K562 (cell line): Measurements from ENCODE around the gene ANKRD2. TPM values are rescaled to one million over a fixed set of nuclear protein-coding genes. Genes with fewer than 3 reads are reported as not detected.

Source experiments
- ATF7 ChIP-seq: fragments of 450-650 bp; IDR thresholded peaks from 2 replicates; pipeline ENCODE4 v1.7.1; 2014; ENCODE audit warnings: mild to moderate bottlenecking, moderate library complexity
- HEY1 ChIP-seq: fragments of 250-450 bp; sonication (Bioruptor Pico); IDR thresholded peaks from 2 replicates; pipeline ENCODE4 v1.5.0; 2020; ENCODE audit warnings: mild to moderate bottlenecking, moderate library complexity, borderline replicate concordance
- MEF2A ChIP-seq: IDR thresholded peaks from 2 replicates; pipeline ENCODE4 v1.6.1; 2011; ENCODE audit warnings: low read depth, mild to moderate bottlenecking, low read length, moderate library complexity; ENCODE audit not compliant: control insufficient read depth
- PHTF2 ChIP-seq: fragments of 250-450 bp; sonication (Bioruptor Pico); IDR thresholded peaks from 2 replicates; pipeline ENCODE4 v1.5.0; 2021; ENCODE audit warnings: mild to moderate bottlenecking
- POLR3G ChIP-seq: IDR thresholded peaks from 2 replicates; pipeline ENCODE4 v1.6.1; 2011; ENCODE audit not compliant: insufficient read length, insufficient replicate concordance; ENCODE audit errors: extremely low read depth
- RBM14 ChIP-seq: fragments of 200-400 bp; formaldehyde crosslinking; IDR thresholded peaks from 2 replicates; pipeline ENCODE4 v1.6.1; 2018; ENCODE audit warnings: low read depth, mild to moderate bottlenecking, low read length, moderate library complexity, borderline replicate concordance; ENCODE audit not compliant: insufficient read depth
- TRIM28 ChIP-seq: fragments of 450-650 bp; IDR thresholded peaks from 2 replicates; pipeline ENCODE4 v1.6.1; 2017
- U2AF2 ChIP-seq: fragments of 200-400 bp; formaldehyde crosslinking; optimal IDR thresholded peaks from 2 replicates; pipeline ENCODE3; 2017; ENCODE audit warnings: low read depth, mild to moderate bottlenecking, low read length
- ZNF551 ChIP-seq: fragments of 250-450 bp; sonication (Bioruptor Pico); IDR thresholded peaks from 2 replicates; pipeline ENCODE4 v1.5.0; 2021; ENCODE audit warnings: mild to moderate bottlenecking, moderate library complexity
- polyA plus RNA-seq, 8 experiments: library from polyadenylated mRNA; depleted of rRNA in 4 of 8; stranded (reverse) in 5 of 8; unstranded in 3 of 8; fragments of >200 nt; fragmentation: Nextera tagmentation in 2 of 8; fragmentation: Illumina TruSeq in 1 of 8; extraction: Ambion mirVana in 2 of 8; extraction: Trizol in 1 of 8; gene quantifications; 2 replicates each; pipeline versions ENCODE4 v1.2.1 to v1.2.3, GENCODE V29; 2011 to 2014; ENCODE audit warnings: inconsistent platforms in 1 of 8, missing spikeins in 1 of 8
- total RNA-seq, 7 experiments: library from RNA; depleted of rRNA in 6 of 7; stranded (reverse); fragments of >200 nt in 6 of 7; fragmentation: Illumina TruSeq in 2 of 7; extraction: Trizol in 2 of 7; gene quantifications; 2 replicates each; pipeline versions ENCODE4 v1.2.1 to v1.2.3, GENCODE V29; 2011 to 2021; ENCODE audit warnings: low replicate concordance in 1 of 7
- TF ChIP-seq, protein P1 (sequence below): IDR thresholded peaks from 3 replicates; pipeline ENCODE4 v1.6.1; 2011; ENCODE audit warnings: borderline replicate concordance, mild to moderate bottlenecking; ENCODE audit not compliant: insufficient read length, insufficient read depth
- TF ChIP-seq, protein P2 (sequence below): fragments of 450-650 bp; formaldehyde crosslinking; IDR thresholded peaks from 2 replicates; pipeline ENCODE4 v1.4.0; 2022; ENCODE audit warnings: missing genetic modification characterization
- TF ChIP-seq, protein P3 (sequence below): fragments of 450-650 bp; formaldehyde crosslinking; IDR thresholded peaks from 2 replicates; pipeline ENCODE4 v1.4.0; 2020; ENCODE audit warnings: mild to moderate bottlenecking, moderate library complexity
- TF ChIP-seq, protein P4 (sequence below): fragments of 250-450 bp; sonication (Bioruptor Pico); IDR thresholded peaks from 2 replicates; pipeline ENCODE4 v1.8.0; 2021; ENCODE audit warnings: mild to moderate bottlenecking, moderate library complexity
- TF ChIP-seq, protein P5 (sequence below): sonication (generic); formaldehyde crosslinking; IDR thresholded peaks from 2 replicates; pipeline ENCODE4 v1.8.0; 2023; ENCODE audit warnings: mild to moderate bottlenecking, missing genetic modification reagents

Gene ANKRD2
- total and polyA plus RNA-seq, 9 of the 15 experiments (the other 6 are each of a cell fraction or from before 2014, with no cell fraction given) = not detected

DNA sequence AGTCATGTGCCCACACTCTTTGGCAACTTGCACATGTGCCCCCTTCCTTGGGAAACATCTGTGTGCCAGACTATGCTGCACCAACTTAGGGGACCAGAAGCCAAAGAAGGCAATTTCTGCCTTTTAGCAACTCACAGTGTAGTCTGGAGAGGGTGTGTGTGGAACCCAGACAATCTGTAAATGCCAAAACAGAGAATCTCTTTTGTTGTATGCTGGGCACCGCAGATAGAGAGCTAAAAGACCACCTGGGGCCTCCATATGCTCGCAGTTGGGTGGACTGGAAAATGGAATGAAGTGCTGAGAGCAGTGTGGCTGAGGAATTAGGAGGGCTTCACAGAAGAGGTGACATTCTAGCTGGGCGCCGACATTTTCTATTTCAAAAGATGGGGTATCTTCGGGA is 47.5 kb upstream of the ANKRD2 start (continued):
- TF ChIP-seq, protein P1, sequence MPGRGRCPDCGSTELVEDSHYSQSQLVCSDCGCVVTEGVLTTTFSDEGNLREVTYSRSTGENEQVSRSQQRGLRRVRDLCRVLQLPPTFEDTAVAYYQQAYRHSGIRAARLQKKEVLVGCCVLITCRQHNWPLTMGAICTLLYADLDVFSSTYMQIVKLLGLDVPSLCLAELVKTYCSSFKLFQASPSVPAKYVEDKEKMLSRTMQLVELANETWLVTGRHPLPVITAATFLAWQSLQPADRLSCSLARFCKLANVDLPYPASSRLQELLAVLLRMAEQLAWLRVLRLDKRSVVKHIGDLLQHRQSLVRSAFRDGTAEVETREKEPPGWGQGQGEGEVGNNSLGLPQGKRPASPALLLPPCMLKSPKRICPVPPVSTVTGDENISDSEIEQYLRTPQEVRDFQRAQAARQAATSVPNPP = no peak
- TF ChIP-seq, protein P2, sequence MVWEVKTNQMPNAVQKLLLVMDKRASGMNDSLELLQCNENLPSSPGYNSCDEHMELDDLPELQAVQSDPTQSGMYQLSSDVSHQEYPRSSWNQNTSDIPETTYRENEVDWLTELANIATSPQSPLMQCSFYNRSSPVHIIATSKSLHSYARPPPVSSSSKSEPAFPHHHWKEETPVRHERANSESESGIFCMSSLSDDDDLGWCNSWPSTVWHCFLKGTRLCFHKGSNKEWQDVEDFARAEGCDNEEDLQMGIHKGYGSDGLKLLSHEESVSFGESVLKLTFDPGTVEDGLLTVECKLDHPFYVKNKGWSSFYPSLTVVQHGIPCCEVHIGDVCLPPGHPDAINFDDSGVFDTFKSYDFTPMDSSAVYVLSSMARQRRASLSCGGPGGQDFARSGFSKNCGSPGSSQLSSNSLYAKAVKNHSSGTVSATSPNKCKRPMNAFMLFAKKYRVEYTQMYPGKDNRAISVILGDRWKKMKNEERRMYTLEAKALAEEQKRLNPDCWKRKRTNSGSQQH (CRISPR knock-in tag) = no peak
- no peak for TF ChIP-seq HEY1 (CRISPR knock-in tag)
- no peak for TF ChIP-seq RBM14
- no peak for TF ChIP-seq POLR3G
- TF ChIP-seq, protein P3, sequence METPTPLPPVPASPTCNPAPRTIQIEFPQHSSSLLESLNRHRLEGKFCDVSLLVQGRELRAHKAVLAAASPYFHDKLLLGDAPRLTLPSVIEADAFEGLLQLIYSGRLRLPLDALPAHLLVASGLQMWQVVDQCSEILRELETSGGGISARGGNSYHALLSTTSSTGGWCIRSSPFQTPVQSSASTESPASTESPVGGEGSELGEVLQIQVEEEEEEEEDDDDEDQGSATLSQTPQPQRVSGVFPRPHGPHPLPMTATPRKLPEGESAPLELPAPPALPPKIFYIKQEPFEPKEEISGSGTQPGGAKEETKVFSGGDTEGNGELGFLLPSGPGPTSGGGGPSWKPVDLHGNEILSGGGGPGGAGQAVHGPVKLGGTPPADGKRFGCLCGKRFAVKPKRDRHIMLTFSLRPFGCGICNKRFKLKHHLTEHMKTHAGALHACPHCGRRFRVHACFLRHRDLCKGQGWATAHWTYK (CRISPR knock-in tag) = no peak
- TF ChIP-seq U2AF2 = no peak
- TF ChIP-seq MEF2A = no peak
- no peak for TF ChIP-seq ATF7
- TF ChIP-seq TRIM28 = no peak
- TF ChIP-seq, protein P4, sequence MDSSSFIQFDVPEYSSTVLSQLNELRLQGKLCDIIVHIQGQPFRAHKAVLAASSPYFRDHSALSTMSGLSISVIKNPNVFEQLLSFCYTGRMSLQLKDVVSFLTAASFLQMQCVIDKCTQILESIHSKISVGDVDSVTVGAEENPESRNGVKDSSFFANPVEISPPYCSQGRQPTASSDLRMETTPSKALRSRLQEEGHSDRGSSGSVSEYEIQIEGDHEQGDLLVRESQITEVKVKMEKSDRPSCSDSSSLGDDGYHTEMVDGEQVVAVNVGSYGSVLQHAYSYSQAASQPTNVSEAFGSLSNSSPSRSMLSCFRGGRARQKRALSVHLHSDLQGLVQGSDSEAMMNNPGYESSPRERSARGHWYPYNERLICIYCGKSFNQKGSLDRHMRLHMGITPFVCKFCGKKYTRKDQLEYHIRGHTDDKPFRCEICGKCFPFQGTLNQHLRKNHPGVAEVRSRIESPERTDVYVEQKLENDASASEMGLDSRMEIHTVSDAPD = no peak
- TF ChIP-seq ZNF551 (CRISPR knock-in tag) = no peak
- TF ChIP-seq, protein P5, sequence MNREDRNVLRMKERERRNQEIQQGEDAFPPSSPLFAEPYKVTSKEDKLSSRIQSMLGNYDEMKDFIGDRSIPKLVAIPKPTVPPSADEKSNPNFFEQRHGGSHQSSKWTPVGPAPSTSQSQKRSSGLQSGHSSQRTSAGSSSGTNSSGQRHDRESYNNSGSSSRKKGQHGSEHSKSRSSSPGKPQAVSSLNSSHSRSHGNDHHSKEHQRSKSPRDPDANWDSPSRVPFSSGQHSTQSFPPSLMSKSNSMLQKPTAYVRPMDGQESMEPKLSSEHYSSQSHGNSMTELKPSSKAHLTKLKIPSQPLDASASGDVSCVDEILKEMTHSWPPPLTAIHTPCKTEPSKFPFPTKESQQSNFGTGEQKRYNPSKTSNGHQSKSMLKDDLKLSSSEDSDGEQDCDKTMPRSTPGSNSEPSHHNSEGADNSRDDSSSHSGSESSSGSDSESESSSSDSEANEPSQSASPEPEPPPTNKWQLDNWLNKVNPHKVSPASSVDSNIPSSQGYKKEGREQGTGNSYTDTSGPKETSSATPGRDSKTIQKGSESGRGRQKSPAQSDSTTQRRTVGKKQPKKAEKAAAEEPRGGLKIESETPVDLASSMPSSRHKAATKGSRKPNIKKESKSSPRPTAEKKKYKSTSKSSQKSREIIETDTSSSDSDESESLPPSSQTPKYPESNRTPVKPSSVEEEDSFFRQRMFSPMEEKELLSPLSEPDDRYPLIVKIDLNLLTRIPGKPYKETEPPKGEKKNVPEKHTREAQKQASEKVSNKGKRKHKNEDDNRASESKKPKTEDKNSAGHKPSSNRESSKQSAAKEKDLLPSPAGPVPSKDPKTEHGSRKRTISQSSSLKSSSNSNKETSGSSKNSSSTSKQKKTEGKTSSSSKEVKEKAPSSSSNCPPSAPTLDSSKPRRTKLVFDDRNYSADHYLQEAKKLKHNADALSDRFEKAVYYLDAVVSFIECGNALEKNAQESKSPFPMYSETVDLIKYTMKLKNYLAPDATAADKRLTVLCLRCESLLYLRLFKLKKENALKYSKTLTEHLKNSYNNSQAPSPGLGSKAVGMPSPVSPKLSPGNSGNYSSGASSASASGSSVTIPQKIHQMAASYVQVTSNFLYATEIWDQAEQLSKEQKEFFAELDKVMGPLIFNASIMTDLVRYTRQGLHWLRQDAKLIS (CRISPR knock-in tag) = no peak
- TF ChIP-seq PHTF2 (CRISPR knock-in tag) = no peak
